ENCODE results near the gene RAB1A. TPM values are rescaled to one million over a fixed set of nuclear protein-coding genes. Genes with fewer than 3 reads are reported as not detected.

Gene RAB1A
- total and polyA plus RNA-seq, 9 of the 15 experiments (the other 6 are each of a cell fraction or from before 2014, with no cell fraction given) = 43.8 to 163 (median 67.7) TPM

DNA sequence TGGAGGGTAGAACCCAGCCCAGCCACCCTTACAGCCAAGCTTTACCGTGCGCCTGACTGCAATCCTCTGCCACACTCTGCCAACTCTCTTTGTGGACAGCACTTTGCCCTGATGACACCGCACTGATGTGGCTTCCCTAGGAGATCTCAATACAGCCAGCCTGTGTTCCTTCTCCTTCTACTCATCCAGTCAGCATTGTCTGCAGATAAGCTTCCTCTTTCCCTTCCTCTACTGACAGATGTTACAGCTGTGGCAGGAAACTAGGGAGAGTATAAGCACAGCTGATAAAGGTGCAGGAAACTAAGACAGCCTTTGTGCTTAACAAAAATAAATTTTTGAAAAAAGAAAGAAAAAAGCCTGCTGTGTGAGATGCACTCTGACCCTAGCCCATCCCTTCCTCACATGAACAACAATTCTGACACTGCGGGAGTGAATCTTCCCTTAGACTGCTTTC lies 48.6 kb downstream of the RAB1A start (continued):
- TF ChIP-seq, protein P1, sequence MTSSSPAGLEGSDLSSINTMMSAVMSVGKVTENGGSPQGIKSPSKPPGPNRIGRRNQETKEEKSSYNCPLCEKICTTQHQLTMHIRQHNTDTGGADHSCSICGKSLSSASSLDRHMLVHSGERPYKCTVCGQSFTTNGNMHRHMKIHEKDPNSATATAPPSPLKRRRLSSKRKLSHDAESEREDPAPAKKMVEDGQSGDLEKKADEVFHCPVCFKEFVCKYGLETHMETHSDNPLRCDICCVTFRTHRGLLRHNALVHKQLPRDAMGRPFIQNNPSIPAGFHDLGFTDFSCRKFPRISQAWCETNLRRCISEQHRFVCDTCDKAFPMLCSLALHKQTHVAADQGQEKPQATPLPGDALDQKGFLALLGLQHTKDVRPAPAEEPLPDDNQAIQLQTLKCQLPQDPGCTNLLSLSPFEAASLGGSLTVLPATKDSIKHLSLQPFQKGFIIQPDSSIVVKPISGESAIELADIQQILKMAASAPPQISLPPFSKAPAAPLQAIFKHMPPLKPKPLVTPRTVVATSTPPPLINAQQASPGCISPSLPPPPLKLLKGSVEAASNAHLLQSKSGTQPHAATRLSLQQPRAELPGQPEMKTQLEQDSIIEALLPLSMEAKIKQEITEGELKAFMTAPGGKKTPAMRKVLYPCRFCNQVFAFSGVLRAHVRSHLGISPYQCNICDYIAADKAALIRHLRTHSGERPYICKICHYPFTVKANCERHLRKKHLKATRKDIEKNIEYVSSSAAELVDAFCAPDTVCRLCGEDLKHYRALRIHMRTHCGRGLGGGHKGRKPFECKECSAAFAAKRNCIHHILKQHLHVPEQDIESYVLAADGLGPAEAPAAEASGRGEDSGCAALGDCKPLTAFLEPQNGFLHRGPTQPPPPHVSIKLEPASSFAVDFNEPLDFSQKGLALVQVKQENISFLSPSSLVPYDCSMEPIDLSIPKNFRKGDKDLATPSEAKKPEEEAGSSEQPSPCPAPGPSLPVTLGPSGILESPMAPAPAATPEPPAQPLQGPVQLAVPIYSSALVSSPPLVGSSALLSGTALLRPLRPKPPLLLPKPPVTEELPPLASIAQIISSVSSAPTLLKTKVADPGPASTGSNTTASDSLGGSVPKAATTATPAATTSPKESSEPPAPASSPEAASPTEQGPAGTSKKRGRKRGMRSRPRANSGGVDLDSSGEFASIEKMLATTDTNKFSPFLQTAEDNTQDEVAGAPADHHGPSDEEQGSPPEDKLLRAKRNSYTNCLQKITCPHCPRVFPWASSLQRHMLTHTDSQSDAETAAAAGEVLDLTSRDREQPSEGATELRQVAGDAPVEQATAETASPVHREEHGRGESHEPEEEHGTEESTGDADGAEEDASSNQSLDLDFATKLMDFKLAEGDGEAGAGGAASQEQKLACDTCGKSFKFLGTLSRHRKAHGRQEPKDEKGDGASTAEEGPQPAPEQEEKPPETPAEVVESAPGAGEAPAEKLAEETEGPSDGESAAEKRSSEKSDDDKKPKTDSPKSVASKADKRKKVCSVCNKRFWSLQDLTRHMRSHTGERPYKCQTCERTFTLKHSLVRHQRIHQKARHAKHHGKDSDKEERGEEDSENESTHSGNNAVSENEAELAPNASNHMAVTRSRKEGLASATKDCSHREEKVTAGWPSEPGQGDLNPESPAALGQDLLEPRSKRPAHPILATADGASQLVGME (CRISPR knock-in tag; IDR thresholded peaks at IDR 0.05) = no peak
- TF ChIP-seq, protein P2, sequence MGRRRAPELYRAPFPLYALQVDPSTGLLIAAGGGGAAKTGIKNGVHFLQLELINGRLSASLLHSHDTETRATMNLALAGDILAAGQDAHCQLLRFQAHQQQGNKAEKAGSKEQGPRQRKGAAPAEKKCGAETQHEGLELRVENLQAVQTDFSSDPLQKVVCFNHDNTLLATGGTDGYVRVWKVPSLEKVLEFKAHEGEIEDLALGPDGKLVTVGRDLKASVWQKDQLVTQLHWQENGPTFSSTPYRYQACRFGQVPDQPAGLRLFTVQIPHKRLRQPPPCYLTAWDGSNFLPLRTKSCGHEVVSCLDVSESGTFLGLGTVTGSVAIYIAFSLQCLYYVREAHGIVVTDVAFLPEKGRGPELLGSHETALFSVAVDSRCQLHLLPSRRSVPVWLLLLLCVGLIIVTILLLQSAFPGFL (CRISPR knock-in tag; IDR thresholded peaks at IDR 0.05) = no peak
- no peak for TF ChIP-seq PHF8 (IDR thresholded peaks at IDR 0.05; ENCODE audit: borderline replicate concordance, low read length)
- TF ChIP-seq NFYB (IDR thresholded peaks at IDR 0.05; ENCODE audit: extremely low read depth, insufficient read length) = no peak
- no peak for TF ChIP-seq NR1H2 (CRISPR knock-in tag; IDR thresholded peaks at IDR 0.05)
- TF ChIP-seq SMARCA4 (IDR thresholded peaks at IDR 0.05) = peak; percentile 83
- no peak for TF ChIP-seq BRD9 (IDR thresholded peaks at IDR 0.05; ENCODE audit: low read depth, partially characterized antibody)
- no peak for TF ChIP-seq SP2 (IDR thresholded peaks at IDR 0.05; ENCODE audit: extremely low read depth, low read depth, low read length, poor library complexity, severe bottlenecking)
- TF ChIP-seq, protein P3, sequence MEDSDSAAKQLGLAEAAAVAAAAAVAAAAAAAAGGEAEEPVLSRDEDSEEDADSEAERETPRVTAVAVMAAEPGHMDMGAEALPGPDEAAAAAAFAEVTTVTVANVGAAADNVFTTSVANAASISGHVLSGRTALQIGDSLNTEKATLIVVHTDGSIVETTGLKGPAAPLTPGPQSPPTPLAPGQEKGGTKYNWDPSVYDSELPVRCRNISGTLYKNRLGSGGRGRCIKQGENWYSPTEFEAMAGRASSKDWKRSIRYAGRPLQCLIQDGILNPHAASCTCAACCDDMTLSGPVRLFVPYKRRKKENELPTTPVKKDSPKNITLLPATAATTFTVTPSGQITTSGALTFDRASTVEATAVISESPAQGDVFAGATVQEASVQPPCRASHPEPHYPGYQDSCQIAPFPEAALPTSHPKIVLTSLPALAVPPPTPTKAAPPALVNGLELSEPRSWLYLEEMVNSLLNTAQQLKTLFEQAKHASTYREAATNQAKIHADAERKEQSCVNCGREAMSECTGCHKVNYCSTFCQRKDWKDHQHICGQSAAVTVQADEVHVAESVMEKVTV (CRISPR knock-in tag; IDR thresholded peaks at IDR 0.05) = no peak
- peak; percentile 19; the same call in 1 of the 2 replicates for TF ChIP-seq NCOA1 (IDR thresholded peaks at IDR 0.05; ENCODE audit: low read depth)
- TF ChIP-seq, protein P4, sequence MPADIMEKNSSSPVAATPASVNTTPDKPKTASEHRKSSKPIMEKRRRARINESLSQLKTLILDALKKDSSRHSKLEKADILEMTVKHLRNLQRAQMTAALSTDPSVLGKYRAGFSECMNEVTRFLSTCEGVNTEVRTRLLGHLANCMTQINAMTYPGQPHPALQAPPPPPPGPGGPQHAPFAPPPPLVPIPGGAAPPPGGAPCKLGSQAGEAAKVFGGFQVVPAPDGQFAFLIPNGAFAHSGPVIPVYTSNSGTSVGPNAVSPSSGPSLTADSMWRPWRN (IDR thresholded peaks at IDR 0.05; ENCODE audit: low read depth) = no peak
- TF ChIP-seq, protein P5, sequence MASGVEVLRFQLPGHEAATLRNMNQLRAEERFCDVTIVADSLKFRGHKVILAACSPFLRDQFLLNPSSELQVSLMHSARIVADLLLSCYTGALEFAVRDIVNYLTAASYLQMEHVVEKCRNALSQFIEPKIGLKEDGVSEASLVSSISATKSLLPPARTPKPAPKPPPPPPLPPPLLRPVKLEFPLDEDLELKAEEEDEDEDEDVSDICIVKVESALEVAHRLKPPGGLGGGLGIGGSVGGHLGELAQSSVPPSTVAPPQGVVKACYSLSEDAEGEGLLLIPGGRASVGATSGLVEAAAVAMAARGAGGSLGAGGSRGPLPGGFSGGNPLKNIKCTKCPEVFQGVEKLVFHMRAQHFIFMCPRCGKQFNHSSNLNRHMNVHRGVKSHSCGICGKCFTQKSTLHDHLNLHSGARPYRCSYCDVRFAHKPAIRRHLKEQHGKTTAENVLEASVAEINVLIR (CRISPR knock-in tag; IDR thresholded peaks at IDR 0.05) = no peak
- TF ChIP-seq, protein P6, sequence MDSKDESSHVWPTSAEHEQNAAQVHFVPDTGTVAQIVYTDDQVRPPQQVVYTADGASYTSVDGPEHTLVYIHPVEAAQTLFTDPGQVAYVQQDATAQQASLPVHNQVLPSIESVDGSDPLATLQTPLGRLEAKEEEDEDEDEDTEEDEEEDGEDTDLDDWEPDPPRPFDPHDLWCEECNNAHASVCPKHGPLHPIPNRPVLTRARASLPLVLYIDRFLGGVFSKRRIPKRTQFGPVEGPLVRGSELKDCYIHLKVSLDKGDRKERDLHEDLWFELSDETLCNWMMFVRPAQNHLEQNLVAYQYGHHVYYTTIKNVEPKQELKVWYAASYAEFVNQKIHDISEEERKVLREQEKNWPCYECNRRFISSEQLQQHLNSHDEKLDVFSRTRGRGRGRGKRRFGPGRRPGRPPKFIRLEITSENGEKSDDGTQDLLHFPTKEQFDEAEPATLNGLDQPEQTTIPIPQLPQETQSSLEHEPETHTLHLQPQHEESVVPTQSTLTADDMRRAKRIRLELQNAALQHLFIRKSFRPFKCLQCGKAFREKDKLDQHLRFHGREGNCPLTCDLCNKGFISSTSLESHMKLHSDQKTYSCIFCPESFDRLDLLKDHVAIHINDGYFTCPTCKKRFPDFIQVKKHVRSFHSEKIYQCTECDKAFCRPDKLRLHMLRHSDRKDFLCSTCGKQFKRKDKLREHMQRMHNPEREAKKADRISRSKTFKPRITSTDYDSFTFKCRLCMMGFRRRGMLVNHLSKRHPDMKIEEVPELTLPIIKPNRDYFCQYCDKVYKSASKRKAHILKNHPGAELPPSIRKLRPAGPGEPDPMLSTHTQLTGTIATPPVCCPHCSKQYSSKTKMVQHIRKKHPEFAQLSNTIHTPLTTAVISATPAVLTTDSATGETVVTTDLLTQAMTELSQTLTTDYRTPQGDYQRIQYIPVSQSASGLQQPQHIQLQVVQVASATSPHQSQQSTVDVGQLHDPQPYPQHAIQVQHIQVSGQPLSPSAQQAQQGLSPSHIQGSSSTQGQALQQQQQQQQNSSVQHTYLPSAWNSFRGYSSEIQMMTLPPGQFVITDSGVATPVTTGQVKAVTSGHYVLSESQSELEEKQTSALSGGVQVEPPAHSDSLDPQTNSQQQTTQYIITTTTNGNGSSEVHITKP (IDR thresholded peaks at IDR 0.05; ENCODE audit: partially characterized antibody) = no peak

Data from K562 (cell line).